Immature natural killer cell (primary cell): ENCODE data around the gene HIP1. TPM values are rescaled to one million over a fixed set of nuclear protein-coding genes. Genes with fewer than 3 reads are reported as not detected.
"Not testable (repeated sequence)": the region's sequence is repeated elsewhere in the genome, so short reads cannot be mapped to it uniquely, and the experiment has no call there.

Experiments used
- DNase-seq, 3 donors: peaks; one replicate each; pipeline ENCODE4 v3.0.0; 2022; ENCODE audit warnings: mixed read lengths in 1 of 3
- H3K27ac Mint-ChIP-seq, 6 donors: one replicate each; pipeline ENCODE4 v1.8.0; 2020; ENCODE audit warnings: mixed read lengths in 6 of 6, mild to moderate bottlenecking in 5 of 6, inconsistent platforms in 4 of 6, moderate library complexity in 3 of 6
- H3K27me3 Mint-ChIP-seq, 3 donors: one replicate each; pipeline ENCODE4 v1.8.0; 2020 to 2021; ENCODE audit warnings: low read depth in 3 of 3, mild to moderate bottlenecking in 3 of 3, mixed read lengths in 3 of 3, moderate library complexity in 3 of 3, inconsistent platforms in 1 of 3
- H3K36me3 Mint-ChIP-seq, 3 donors: one replicate each; pipeline ENCODE4 v1.8.0; 2020; ENCODE audit warnings: mixed read lengths in 3 of 3, inconsistent platforms in 2 of 3, mild to moderate bottlenecking in 2 of 3
- H3K4me1 Mint-ChIP-seq, 2 donors: one replicate each; pipeline ENCODE4 v1.8.0; 2020; ENCODE audit warnings: inconsistent platforms in 2 of 2, mild to moderate bottlenecking in 2 of 2, mixed read lengths in 2 of 2, moderate library complexity in 1 of 2
- H3K4me3 Mint-ChIP-seq, 5 donors: one replicate each; pipeline ENCODE4 v1.8.0; 2020; ENCODE audit warnings: mild to moderate bottlenecking in 5 of 5, mixed read lengths in 5 of 5, inconsistent platforms in 3 of 5, moderate library complexity in 3 of 5
- H3K9me3 Mint-ChIP-seq, 6 donors: one replicate each; pipeline ENCODE4 v1.8.0; 2020; ENCODE audit warnings: mild to moderate bottlenecking in 6 of 6, mixed read lengths in 6 of 6, inconsistent platforms in 4 of 6, moderate library complexity in 3 of 6
- polyA plus RNA-seq, 3 donors: library from polyadenylated mRNA; unstranded; fragments of 300-500 nt; fragmentation: Illumina TruSeq; gene quantifications; one replicate each; pipeline ENCODE4 v1.2.3, GENCODE V29; 2021

Gene HIP1
- polyA plus RNA-seq, 3 donors from 2014 or later, result 3.9 to 13.3 (median 5.9) TPM

DNA sequence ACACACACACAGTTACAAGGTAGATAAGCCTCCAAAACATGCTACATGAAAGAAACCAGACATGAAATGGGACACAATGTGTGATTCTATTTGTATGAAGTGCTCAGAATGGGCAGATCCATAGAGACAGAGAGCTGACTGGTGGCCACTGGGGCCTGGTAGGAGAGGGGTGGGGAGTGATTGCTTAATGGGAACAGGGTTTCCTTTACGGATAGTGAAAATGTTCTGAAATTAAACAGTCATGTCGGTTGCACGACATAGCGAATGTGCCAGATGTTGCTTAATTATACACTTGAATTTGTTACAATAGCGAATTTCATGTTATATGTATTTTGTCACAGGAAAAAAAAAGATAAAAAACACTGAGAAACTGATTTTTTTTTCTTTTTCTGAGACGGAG, 124.3 kb downstream of the HIP1 start:
- no peaks in the 10 kb centered on the region for H3K9me3 Mint-ChIP-seq
- peak overlapping the region in 1 of 6 donors; percentile 80 for H3K27ac Mint-ChIP-seq
- H3K4me3 Mint-ChIP-seq, result no peak overlapping the region
- H3K4me1 Mint-ChIP-seq, result peaks cover 31 to 32% of the 10 kb centered on the region in 2 donors
- H3K27me3 Mint-ChIP-seq, result peaks cover 0 to 5% (median 3%) of the 10 kb centered on the region in 3 donors
- DNase-seq, result no peak
- no peaks in the 10 kb centered on the region for H3K36me3 Mint-ChIP-seq

GRCh38 chr7:75613351-75613750, 125.4 kb downstream of the HIP1 start:
- H3K4me1 Mint-ChIP-seq, result peaks cover 21% of the 10 kb centered on the region in 2 donors

GRCh38 chr7:75611557-75612178, 127.1 kb downstream of the HIP1 start:
- Mint-ChIP-seq H3K9me3 (no peaks in the 10 kb centered on the region), H3K4me1 (peaks cover 4 to 5% of the 10 kb centered on the region in 2 donors), H3K4me3 (no peak overlapping the region), H3K27ac (no peak overlapping the region), H3K27me3 (no peaks in the 10 kb centered on the region), H3K36me3 (no peaks in the 10 kb centered on the region)
- no peak for DNase-seq

More at GRCh38 chr7:75613351-75613750, 125.4 kb downstream of the HIP1 start:
- Mint-ChIP-seq H3K36me3 (no peaks in the 10 kb centered on the region), H3K9me3 (no peaks in the 10 kb centered on the region), H3K27me3 (peaks cover 0 to 5% (median 3%) of the 10 kb centered on the region in 3 donors), H3K27ac (peak overlapping the region in 2 of 6 donors; percentile 12 to 40), H3K4me3 (no peak overlapping the region)
- DNase-seq, result no peak

GRCh38 chr7:75609416-75609815, 129.3 kb downstream of the HIP1 start:
- not testable (repeated sequence) for H3K4me1 Mint-ChIP-seq, H3K27me3 Mint-ChIP-seq, DNase-seq, H3K4me3 Mint-ChIP-seq, H3K36me3 Mint-ChIP-seq, H3K9me3 Mint-ChIP-seq
- H3K27ac Mint-ChIP-seq, result peak overlapping the region in 1 of 6 donors; percentile 4

GRCh38 chr7:75608451-75609122, 130.2 kb downstream of the HIP1 start:
- Mint-ChIP-seq H3K4me1 (no peaks in the 10 kb centered on the region), H3K9me3 (no peaks in the 10 kb centered on the region), H3K27me3 (peaks cover 0 to 2% (median 0%) of the 10 kb centered on the region in 3 donors), H3K4me3 (no peak overlapping the region), H3K36me3 (peaks cover 0 to 4% (median 0%) of the 10 kb centered on the region in 3 donors), H3K27ac (peak overlapping the region in 2 of 6 donors; percentile 53 to 59)
- no peak for DNase-seq

GRCh38 chr7:75604408-75604807, 134.3 kb downstream of the HIP1 start:
- Mint-ChIP-seq H3K9me3 (no peaks in the 10 kb centered on the region), H3K4me3 (no peak overlapping the region), H3K27me3 (peaks cover 0 to 2% (median 0%) of the 10 kb centered on the region in 3 donors), H3K4me1 (no peaks in the 10 kb centered on the region), H3K36me3 (peaks cover 0 to 8% (median 0%) of the 10 kb centered on the region in 3 donors), H3K27ac (no peak overlapping the region)
- DNase-seq, result no peak

DNA sequence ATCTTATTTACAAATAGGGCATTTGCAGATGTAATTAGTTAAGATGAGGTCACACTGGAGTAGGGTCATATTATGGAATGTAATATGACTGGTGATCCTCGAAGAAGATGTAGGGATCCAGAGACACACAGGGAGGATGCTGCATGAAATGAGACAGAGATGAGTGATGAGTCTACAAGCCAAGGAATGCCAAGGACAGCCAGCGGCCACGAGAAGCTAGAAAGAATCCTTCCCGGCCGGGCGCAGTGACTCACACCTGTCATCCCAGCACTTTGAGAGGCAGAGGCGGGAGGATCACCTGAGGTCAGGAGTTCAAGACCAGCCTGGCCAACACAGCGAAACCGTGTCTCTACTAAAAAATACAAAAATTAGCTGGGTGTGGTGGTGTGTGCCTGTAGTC, 135.9 kb downstream of the HIP1 start:
- DNase-seq, H3K9me3 Mint-ChIP-seq, H3K4me3 Mint-ChIP-seq, H3K4me1 Mint-ChIP-seq, H3K27me3 Mint-ChIP-seq, H3K36me3 Mint-ChIP-seq, H3K27ac Mint-ChIP-seq: not testable (repeated sequence)

GRCh38 chr7:75601539-75601938, 137.2 kb downstream of the HIP1 start:
- no peak overlapping the region for H3K27ac Mint-ChIP-seq
- H3K36me3 Mint-ChIP-seq, result peaks cover 0 to 8% (median 3%) of the 10 kb centered on the region in 3 donors

DNA sequence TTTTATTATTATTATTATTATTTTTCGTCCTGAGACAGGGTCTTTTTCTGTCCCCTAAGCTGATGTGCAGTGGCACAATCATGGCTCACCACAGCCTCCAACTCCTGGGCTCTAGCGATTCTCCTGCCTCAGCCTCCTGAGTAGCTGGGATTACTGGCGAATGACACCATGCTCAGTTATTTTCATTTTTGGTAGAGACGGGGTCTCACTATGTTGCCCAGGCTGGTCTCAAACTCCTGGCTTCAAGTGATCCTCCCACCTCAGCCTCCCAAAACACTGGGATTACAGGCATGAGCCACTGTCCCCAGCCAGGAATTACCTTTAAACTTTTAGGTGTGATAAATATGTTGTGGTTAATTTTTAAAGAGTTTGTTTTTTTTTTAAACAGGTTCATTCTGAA, 138.0 kb downstream of the HIP1 start:
- H3K4me1 Mint-ChIP-seq, H3K27ac Mint-ChIP-seq, H3K36me3 Mint-ChIP-seq, DNase-seq, H3K27me3 Mint-ChIP-seq, H3K9me3 Mint-ChIP-seq, H3K4me3 Mint-ChIP-seq: not testable (repeated sequence)

More at GRCh38 chr7:75601539-75601938, 137.2 kb downstream of the HIP1 start:
- Mint-ChIP-seq H3K27me3 (peaks cover 0 to 2% (median 0%) of the 10 kb centered on the region in 3 donors), H3K4me1 (no peaks in the 10 kb centered on the region), H3K9me3 (no peaks in the 10 kb centered on the region), H3K4me3 (no peak overlapping the region)
- no peak for DNase-seq

DNA sequence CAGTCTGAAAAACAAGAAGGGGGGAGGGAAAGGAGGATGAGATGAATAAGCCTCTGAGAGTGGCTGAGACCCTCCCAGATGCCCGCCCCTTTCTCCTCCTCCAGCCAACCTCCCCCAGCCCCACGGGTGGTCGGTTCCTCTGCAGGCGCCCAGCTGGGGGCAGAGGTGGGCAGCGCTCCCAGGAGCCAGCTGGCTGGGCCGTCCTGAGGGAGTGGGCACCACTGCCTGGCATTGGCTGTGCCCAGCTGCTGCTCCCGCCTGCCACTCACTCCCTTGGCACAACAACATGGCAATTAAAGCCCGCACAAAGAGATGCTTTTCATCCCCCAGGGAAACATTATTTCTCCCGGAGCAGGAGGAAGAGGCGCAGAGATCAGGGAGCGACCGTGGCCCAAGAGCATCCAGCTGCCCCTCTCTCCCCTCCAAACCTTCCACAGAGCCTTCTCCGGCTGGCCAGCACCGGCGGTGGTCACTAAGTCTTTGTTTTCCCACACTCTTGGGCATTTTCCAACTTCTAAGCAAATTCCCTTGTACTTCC, 139.4 kb downstream of the HIP1 start:
- Mint-ChIP-seq H3K4me3 (no peak overlapping the region), H3K27ac (no peak overlapping the region), H3K36me3 (peaks cover under 1 to 6% (median 4%) of the 10 kb centered on the region in 3 donors), H3K9me3 (no peaks in the 10 kb centered on the region), H3K4me1 (no peaks in the 10 kb centered on the region), H3K27me3 (no peaks in the 10 kb centered on the region)
- DNase-seq, result no peak

DNA sequence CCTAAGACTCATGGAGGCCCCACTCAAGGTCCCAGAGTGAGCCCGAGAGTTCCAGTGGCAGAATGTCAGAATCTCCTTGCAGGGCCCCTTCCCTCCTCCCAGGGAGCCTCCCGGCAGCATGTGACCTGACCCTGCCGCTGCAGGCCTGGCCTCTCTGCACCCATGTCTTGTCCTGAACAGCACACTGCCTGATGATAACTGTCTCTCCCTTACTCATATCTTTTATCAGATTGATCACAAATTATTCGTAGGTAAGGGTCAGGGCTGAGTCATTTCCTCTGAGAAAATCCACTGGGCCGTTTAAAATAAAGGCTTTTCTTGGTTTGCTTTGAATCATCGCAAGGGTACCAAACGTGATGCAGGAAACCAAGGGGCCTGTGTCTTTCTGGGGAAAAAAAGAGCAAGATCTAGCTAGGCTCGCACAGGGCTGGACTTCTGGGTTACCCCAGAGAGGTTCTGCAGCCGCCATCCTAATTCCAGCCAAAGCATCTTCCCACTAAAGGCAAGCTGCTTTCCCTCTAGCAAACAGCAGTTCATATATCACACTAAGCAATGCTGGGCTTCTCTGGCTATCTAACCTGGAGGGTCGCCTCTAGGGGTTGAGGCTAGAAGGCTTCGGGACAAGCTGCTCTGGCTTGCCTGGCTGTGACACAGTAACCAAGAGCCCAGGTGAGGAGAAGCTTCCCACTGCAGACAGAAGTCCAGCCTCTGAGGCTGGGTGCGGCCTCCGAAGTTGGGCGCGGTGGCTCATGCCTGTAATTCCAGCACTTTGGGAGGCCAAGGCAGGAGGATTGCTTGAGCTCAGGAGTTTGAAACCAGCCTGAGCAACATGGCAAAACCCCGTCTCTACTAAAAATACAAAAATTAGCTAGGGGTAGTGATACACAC, 141.8 kb downstream of the HIP1 start:
- H3K36me3 Mint-ChIP-seq, result peaks cover 4 to 16% (median 12%) of the 10 kb centered on the region in 3 donors
- H3K27ac Mint-ChIP-seq, result no peak overlapping the region
- no peaks in the 10 kb centered on the region for H3K4me1 Mint-ChIP-seq
- no peak for DNase-seq
- H3K9me3 Mint-ChIP-seq, result no peaks in the 10 kb centered on the region
- H3K27me3 Mint-ChIP-seq, result no peaks in the 10 kb centered on the region
- no peak overlapping the region for H3K4me3 Mint-ChIP-seq

- Mint-ChIP-seq H3K27me3 (no peaks in the 10 kb centered on the region), H3K9me3 (no peaks in the 10 kb centered on the region), H3K36me3 (peaks cover 6 to 25% (median 14%) of the 10 kb centered on the region in 3 donors), H3K27ac (no peak overlapping the region), H3K4me1 (no peaks in the 10 kb centered on the region), H3K4me3 (no peak overlapping the region)
- DNase-seq, result no peak
Measured at GRCh38 chr7:75595766-75596165, 143.0 kb downstream of the HIP1 start.

DNA sequence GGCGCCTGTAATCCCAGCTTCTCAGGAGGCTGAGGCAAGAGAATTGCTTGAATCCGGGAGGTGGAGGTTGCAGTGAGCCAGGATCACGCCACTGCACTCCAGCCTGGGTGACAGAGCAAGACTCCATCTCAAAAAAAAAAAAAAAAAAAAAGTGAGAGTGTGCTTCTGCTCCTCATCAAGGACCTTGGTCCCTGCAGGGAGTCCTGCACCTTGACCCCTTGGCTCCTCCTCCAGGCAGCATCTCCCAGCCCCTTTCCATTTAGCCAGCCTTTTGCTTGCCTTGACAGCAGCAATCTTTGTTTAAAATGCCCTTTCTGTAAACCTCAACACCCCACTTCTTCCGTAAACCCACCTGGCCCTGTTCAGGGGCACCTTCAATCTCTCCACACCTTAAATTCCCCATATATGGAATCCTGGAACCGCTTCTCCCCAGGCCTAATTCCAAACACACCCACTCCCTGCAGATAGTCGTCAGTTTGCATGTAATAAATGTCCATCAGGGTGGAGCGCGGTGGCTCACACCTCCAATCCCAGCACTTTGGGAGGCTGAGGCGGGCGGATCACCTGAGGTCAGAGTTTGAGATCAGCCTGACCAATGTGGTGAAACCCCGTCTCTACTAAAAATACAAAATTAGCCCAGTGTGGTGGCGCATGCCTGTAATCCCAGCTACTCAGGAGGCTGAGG, 145.1 kb downstream of the HIP1 start:
- not testable (repeated sequence) for H3K27me3 Mint-ChIP-seq, DNase-seq, H3K4me3 Mint-ChIP-seq, H3K9me3 Mint-ChIP-seq, H3K27ac Mint-ChIP-seq, H3K4me1 Mint-ChIP-seq
- H3K36me3 Mint-ChIP-seq, result peaks cover 18 to 35% (median 24%) of the 10 kb centered on the region in 3 donors
